GM19324 (cell line): ENCODE data around the gene TLL2.
A peak's percentile ranks its signal among the peaks of the same experiment; 100 is the strongest.

Experiments
- ATAC-seq: cut with Tn5 transposase; IDR thresholded peaks from one replicate; pipeline ENCODE4 v1.9.1; 2021; ENCODE audit warnings: mild to moderate bottlenecking, moderate library complexity; ENCODE audit not compliant: unreplicated experiment, low FRiP score

Gene TLL2

DNA sequence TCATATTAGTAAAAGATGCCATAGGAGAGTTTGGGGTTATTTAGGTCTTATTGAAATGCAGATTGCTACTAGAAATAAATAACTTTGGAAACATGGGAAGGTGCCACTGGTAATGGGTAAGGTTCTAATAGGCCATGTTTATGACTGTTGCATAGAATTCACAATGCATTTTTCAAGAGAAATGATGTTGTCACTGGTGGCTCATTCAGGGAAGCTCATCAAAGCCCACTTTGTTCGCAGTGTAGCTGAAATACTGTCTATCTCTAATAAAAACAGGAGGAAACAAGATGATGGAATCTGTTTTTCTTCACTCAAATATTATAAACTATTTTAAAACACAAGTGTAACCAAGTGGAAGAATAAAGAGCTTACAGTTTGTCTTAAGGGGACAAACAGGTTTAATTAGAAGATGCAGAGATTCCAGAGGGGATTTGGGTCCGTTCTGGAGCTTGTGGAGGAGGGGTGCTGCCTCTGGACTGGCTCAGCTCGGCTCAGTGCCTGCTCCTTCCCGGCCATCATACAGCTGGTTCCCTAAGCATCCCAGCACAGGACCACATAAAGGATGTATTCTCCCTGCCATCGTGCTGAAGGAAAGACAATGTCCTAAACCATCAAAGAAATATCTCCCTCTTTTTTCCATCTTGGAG lies 175.3 kb downstream of the TLL2 start:
- no peak for ATAC-seq

DNA sequence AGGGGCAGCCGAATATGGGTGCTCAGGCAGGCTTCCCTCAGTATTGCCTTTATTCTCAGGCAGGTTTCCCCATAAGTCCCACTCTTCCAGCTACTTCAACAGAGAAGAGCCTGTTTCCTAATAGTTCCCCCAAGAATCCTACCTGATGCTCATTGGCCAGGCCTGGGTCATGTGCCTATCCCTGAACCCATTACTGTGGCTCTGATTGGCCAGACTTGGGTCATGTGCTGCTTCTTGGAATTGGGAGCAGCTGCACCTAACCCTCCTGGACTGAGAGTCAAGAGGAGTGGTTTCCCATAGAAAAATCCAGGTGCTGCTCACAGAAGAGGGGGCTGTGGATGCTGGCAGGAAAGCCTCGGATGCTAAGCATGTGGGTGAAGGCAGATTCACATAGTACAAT lies 176.6 kb downstream of the TLL2 start:
- no peak for ATAC-seq

DNA sequence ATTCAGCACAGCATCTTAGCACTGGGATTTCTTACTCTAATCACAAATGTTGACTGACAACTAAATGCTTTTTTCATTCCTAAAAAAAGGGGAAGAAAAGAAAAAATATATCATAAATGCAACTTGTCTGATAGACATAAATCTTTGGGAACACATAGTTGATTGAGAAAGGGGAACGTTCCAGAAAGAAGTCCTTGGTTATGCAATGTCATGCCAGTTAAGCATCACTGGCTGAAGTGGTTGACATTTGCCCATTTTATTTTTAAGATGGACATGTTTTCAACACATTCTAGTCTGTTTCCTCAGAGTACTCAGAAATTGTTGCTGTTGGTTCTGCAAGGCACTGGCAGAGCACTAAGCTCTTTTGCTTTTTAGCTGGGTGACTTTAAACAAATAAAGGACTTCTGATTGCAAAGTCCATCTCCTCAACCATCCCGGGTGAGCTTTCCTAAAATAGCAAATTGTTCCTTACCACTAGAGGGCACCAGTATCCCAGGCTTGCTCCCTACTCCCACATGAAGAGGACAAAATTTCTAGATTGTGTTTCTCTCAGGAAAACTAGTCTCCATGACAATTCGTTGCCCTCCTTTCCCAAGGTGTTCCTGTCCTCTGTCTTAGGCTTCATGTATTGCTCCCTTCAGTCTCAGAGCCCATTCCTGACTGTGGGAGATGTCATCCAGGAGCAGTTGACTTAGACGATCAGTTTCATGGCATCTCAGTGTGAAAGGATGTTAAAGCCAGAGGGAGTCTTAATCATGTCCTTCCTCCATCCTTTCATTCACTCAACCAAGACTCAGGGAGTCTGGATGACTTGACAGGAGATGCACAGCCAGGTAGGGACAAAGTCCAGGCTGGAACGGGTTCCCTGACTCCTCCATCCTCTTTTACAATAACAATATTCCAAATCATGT lies 178.9 kb downstream of the TLL2 start:
- ATAC-seq, result no peak

DNA sequence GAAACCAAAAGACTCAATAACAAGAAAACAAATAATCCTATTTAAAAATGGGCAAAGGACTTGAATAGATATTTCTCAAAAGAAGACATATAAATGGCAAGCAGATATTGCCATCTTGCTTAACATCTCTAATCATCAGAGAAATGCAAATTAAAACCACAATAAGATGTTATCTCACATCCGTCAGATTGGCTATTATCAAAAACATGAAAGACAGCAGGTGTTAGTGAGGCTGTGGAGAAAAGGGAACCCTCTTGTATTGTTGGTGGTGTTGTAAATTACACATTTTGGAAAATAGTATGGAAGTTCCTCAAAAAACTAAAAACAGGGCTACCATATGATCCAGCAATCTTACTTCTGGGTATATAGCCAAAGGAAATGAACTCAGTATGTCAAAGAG lies 180.6 kb downstream of the TLL2 start:
- no peak for ATAC-seq

DNA sequence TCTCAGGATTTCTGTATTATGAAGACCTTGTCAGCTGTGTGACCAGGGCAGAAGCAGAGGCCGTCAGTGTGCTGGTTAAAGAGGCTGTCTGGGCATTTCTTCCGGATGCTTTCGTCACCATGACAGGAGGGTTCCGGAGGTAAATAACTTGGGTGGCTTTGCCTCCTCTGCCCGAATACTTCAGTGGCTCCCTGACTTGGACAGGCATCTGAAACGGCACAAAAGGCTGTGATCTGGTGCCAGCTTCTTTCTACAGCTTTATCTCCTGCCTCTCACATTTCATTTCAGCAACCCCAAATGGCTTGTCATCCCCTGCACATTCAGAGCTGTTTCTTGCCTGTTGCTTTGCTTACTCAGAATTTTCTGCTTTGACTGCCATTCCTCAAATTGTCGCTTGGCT lies 186.3 kb downstream of the TLL2 start:
- ATAC-seq, result no peak

DNA sequence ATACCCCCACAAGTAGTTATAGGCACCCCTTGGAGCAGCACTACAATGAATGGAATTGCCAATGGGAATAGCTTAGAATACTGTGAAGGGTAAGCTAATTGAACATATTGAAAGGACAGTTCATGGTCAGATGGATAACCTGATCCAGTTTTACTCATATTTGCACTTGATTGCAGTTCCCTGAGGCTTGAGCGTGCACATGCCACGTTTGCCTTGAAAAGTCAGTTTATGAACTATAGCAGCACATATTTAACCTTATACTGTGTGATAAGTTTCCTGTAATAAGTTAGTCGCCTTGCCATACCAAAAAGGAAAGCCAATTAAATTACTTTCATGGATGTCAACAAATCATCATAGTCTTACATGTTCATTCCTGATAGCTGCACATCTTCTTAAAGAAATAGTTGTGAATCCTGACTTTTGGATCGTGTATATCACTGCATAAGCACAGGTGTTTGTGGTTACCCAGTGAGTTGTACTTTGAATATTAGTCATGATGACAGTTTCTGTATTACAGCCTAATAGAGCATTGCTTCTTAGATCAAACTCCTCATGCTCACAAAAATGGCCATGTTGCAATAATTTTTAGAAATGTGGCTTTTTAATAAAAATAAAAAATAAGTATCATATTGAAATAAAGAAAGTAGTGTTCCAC lies 187.9 kb downstream of the TLL2 start:
- peak; percentile 60 for ATAC-seq

DNA sequence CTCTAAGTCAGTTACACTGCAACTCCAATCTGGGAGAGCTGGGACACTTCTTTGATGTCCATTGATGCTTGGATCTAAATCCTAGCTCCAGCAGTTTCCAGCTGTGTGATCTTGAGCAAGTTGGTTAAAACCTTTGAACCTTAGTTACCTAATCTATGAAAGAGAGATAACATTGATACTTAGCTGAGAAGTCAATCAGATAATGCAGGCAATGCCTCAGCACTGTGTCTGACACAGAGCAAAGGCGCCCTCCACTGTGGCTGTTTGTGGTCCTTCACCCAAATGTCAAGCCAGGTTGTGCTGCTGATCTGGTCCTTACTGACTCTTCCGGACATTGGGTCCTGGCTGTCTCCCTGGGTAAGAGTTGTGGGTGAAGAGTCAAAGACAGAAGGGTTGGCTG lies 189.3 kb downstream of the TLL2 start:
- ATAC-seq, result no peak

DNA sequence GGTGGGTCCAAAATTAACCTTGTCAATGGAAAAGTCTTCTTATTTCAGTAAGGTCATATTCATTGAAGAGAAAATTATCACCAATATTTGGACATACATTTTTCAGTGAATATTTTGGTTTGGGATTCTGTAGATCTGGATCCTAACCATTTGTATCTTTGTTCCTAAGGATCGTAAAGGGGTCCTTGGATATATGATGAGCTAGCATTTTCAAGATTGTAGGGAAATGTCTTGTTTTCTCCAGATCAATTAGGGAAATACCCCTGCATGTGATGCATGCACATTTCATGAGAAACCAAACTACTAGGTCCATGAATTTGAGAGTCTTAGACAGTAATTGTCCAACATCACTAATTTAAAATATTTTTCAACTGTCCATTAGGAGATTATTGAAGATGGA lies 191.5 kb downstream of the TLL2 start:
- no peak for ATAC-seq

DNA sequence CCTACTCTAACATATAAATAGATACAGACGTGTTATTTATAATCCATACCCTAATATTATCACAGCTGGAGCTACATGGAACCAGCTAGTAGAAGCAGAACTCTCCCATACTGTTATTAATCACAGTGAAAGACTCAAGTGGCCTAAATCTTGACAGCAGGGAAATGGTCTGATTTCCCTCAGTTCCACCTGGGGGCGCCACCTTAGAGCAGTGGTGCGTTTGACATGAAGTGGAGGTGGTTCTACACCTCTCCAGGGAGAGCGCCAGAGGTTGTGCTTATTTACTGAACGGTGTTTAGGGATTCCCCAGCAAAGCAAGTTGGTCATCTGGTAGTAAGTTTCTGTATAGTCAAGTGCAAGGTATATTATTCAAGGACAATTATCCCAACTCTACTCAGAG lies 191.9 kb downstream of the TLL2 start:
- ATAC-seq, result no peak

DNA sequence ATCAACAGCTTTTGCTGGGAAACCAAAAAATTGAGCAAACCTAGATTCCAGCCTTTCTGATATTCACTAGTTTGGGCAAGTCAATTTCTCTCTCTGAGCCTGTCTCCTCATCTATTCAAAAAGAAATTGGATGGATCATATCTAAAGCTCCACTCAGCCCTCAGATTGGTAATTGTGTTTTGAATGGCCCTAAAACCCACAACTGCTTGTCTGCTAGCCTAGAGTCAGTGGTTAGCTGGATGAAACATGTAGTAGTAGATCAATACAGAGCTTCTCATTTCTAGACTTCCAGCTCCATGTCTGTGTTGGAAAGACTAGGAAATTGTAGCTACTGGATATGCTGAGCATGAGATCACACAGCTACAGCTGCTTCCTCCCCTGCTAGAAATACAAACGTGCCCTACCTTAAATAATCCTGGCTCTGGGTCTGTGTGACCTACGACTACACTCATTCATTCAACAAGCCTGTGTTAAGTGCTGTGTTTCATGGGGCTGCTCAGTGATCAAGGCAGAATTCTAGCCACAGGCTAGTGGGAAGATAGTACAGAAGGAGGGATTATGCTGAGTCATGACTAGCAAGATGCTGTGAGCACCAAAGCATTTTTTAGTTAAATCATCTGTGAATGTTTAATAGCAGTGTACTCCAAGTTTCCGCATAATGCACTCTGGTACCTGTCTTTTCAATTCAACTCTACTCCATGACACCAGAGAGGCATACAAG lies 193.8 kb downstream of the TLL2 start:
- no peak for ATAC-seq

DNA sequence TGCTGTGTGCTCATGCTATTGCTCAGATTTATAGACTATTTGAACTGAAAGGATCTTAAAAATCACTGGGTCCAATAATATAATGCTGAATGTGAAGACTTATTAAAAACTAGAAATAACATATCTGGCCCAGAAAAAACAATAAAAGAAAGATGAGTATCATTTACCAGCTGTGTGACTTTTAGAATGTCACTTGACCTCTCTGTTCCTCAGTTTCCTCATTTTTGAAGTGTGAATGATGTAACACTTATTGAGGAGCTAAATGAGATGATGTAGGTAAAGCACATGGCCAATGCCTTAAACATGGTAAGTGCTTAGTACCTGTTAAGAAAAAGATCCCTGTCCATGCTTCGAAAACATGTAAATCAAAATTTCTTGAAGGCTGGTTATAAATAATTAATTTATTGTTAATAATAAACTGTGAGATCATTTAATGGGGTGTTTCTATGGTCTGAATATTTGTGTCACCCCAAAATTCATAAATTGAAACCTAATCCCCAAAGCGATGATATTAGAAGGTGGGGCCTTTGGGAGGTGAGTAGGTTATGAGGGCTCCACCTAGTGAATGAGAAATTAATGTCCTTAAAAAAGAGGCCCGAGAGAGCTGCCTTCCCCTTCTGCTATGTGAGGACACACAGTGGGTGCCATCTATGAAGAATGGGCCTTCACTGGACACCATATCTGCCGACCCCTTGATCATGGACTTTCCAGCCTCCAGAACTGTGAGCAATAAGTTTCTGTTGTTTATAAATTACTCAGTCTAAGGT lies 196.5 kb downstream of the TLL2 start:
- no peak for ATAC-seq
